ENCODE data around the gene ROCK1.

DNA sequence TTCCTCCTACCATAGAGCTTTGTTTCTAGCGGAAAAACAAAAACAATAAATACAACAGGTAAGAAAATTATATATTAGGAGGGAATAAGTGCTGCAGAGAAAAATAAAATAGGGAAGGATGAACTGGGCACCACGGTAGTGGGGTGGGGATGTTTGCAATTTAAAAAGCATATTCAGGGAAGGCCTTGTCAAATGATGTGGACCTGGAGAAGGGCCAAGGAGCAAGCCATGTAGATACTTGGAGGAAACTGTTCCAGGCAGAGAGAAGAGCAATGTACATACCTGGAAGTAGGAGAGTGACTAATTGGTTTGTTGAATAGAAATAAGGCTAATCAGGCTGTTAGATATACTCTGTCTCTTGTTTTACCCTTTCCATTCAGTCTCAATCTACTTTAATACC, 136.5 kb downstream of the ROCK1 start:
- TF ChIP-seq, protein P1, sequence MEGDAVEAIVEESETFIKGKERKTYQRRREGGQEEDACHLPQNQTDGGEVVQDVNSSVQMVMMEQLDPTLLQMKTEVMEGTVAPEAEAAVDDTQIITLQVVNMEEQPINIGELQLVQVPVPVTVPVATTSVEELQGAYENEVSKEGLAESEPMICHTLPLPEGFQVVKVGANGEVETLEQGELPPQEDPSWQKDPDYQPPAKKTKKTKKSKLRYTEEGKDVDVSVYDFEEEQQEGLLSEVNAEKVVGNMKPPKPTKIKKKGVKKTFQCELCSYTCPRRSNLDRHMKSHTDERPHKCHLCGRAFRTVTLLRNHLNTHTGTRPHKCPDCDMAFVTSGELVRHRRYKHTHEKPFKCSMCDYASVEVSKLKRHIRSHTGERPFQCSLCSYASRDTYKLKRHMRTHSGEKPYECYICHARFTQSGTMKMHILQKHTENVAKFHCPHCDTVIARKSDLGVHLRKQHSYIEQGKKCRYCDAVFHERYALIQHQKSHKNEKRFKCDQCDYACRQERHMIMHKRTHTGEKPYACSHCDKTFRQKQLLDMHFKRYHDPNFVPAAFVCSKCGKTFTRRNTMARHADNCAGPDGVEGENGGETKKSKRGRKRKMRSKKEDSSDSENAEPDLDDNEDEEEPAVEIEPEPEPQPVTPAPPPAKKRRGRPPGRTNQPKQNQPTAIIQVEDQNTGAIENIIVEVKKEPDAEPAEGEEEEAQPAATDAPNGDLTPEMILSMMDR (IDR thresholded peaks at IDR 0.05), result no peak
- no peak for TF ChIP-seq POLR2A (IDR thresholded peaks at IDR 0.05)

All from Peyer's patch (tissue), 4 donors.